Measurements from ENCODE around the gene GP9.
"Not testable (repeated sequence)": the region's sequence is repeated elsewhere in the genome, so short reads cannot be mapped to it uniquely, and the experiment has no call there.

GP9 gene

GRCh38 chr3:129111076-129111780, 50.6 kb downstream of the GP9 start:
- not testable (repeated sequence) for DNase-seq (ENCODE audit: low spot score)
